ENCODE results near the gene TDRD12. TPM values are rescaled to one million over a fixed set of nuclear protein-coding genes. Genes with fewer than 3 reads are reported as not detected.

Gene TDRD12
- total and polyA plus RNA-seq, 9 donors: 0.23 to 3.2 (median 1.9) TPM

DNA sequence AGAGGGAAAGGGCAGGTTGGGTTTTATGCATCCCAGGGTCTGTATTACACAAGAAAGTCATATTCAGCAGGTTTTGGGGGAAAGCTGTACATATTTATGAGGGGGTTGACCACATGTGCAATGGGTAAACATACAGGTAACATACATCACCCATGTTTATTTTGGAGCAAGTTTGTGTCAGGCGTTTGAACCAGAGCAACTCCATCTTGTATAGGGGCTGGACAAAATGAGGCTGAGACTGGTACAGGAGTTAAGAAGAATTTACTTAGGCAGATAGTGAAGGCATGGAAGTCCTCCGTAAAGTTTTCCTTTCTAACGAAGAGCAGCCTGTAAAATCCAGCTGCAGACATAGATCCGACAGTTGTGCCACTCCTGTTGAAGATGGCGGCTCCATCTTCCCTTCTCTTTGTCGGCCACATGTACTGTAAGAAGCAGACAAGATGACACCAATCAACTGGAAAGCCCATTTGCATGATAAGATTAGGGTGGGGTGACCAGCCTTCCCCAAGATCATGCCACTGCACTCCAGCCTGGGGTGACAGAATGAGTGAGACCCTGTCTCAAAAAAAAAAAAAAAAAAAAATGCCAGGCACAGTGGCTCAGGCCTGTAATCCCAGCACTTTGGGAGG is 32.6 kb upstream of the TDRD12 start:
- DNase-seq: no peak
- 73 to 93% (median 90%) methylated on average over 6 of the region's 6 CpGs for WGBS, 3 donors
- TF ChIP-seq POLR2A (IDR thresholded peaks at IDR 0.05) (no peak), EP300 (IDR thresholded peaks at IDR 0.05) (no peak)
- TF ChIP-seq, protein P1, sequence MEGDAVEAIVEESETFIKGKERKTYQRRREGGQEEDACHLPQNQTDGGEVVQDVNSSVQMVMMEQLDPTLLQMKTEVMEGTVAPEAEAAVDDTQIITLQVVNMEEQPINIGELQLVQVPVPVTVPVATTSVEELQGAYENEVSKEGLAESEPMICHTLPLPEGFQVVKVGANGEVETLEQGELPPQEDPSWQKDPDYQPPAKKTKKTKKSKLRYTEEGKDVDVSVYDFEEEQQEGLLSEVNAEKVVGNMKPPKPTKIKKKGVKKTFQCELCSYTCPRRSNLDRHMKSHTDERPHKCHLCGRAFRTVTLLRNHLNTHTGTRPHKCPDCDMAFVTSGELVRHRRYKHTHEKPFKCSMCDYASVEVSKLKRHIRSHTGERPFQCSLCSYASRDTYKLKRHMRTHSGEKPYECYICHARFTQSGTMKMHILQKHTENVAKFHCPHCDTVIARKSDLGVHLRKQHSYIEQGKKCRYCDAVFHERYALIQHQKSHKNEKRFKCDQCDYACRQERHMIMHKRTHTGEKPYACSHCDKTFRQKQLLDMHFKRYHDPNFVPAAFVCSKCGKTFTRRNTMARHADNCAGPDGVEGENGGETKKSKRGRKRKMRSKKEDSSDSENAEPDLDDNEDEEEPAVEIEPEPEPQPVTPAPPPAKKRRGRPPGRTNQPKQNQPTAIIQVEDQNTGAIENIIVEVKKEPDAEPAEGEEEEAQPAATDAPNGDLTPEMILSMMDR (IDR thresholded peaks at IDR 0.05): no peak
- no peak overlapping the region for H3K4me3 ChIP-seq
- no peaks in the 10 kb centered on the region for H3K27me3 ChIP-seq
- H3K36me3 ChIP-seq: no peaks in the 10 kb centered on the region
- intact Hi-C loops (cut with DNase I): no loop called here
- H3K4me1 ChIP-seq (ENCODE audit: insufficient read depth): peaks cover 2% of the 10 kb centered on the region
- H3K9me3 ChIP-seq: no peaks in the 10 kb centered on the region
- H3K27ac ChIP-seq: no peak overlapping the region

GRCh38 chr19:32687681-32688080 is 31.9 kb upstream of the TDRD12 start:
- Histone ChIP-seq H3K27ac (no peak overlapping the region), H3K36me3 (no peaks in the 10 kb centered on the region), H3K4me3 (no peak overlapping the region), H3K9me3 (no peaks in the 10 kb centered on the region), H3K27me3 (no peaks in the 10 kb centered on the region), H3K4me1 (ENCODE audit: insufficient read depth) (peaks cover 6% of the 10 kb centered on the region)
- DNase-seq: no peak
- TF ChIP-seq POLR2A (IDR thresholded peaks at IDR 0.05): no peak
- no peak for TF ChIP-seq EP300 (IDR thresholded peaks at IDR 0.05)
- TF ChIP-seq, protein P1 (IDR thresholded peaks at IDR 0.05): no peak
- WGBS, 3 donors: 77 to 87% (median 79%) methylated on average over 4 of the region's 4 CpGs
- intact Hi-C loops (cut with DNase I): no loop called here

- Histone ChIP-seq H3K36me3 (no peaks in the 10 kb centered on the region), H3K27ac (no peak overlapping the region), H3K4me1 (ENCODE audit: insufficient read depth) (peaks cover 12% of the 10 kb centered on the region), H3K27me3 (no peaks in the 10 kb centered on the region), H3K9me3 (no peaks in the 10 kb centered on the region), H3K4me3 (no peak overlapping the region)
- intact Hi-C loops (cut with DNase I): no loop called here
- WGBS, 3 donors: 81 to 88% (median 87%) methylated on average over 1 of the region's 1 CpG
- TF ChIP-seq EP300 (IDR thresholded peaks at IDR 0.05) (no peak), POLR2A (IDR thresholded peaks at IDR 0.05) (no peak)
- TF ChIP-seq, protein P1 (IDR thresholded peaks at IDR 0.05): no peak
- DNase-seq: no peak
Observed at GRCh38 chr19:32688311-32688710, 31.3 kb upstream of the TDRD12 start.

- Histone ChIP-seq H3K4me1 (ENCODE audit: insufficient read depth) (peaks cover 20% of the 10 kb centered on the region), H3K4me3 (peak within 1 kb of the TSS; percentile 73)
- 4 to 6% (median 4%) methylated on average over 26 to 32 of the region's 32 CpGs for WGBS, 3 donors
Observed at GRCh38 chr19:32691291-32691951, 28.1 kb upstream of the TDRD12 start, which contains the start of gene NUDT19. TSS of gene NUDT19 (plus strand) at chr19:32691821. CDS start at chr19:32691961, 140 bp downstream.

More at GRCh38 chr19:32691291-32691951, 28.1 kb upstream of the TDRD12 start, which contains the start of gene NUDT19:
- H3K27me3 ChIP-seq: no peaks in the 10 kb centered on the region
- peak within 1 kb of the TSS in 1 of 2 donors; percentile 18 for H3K27ac ChIP-seq
- DNase-seq: peak; percentile 56 to 78 (median 72)
- TF ChIP-seq EP300 (IDR thresholded peaks at IDR 0.05) (no peak), POLR2A (IDR thresholded peaks at IDR 0.05) (peak; percentile 29)
- no peaks in the 10 kb centered on the region for H3K36me3 ChIP-seq
- H3K9me3 ChIP-seq: no peaks in the 10 kb centered on the region
- intact Hi-C loops (cut with DNase I): no loop called here
